H1 (cell line): ENCODE data around the gene GNG8. TPM values are rescaled to one million over a fixed set of nuclear protein-coding genes. Genes with fewer than 3 reads are reported as not detected.

Source experiments
- BCL11A ChIP-seq, 2 experiments: IDR thresholded peaks; one replicate each; pipeline ENCODE4 v1.6.1; 2011; ENCODE audit warnings: low read depth in 2 of 2, low read length in 2 of 2, mild to moderate bottlenecking in 2 of 2
- CBX8 ChIP-seq: fragments of 300-800, 300-1000 bp; sonication (generic); IDR thresholded peaks from 2 replicates; pipeline ENCODE4 v1.7.1; 2016; ENCODE audit warnings: low read depth, low read length, borderline replicate concordance
- EGR1 ChIP-seq: IDR thresholded peaks from 2 replicates; pipeline ENCODE4 v1.6.1; 2011; ENCODE audit warnings: low read depth, low read length, borderline replicate concordance
- EP300 ChIP-seq, 2 experiments: IDR thresholded peaks; 1 replicate in 1 of 2; 2 replicates in 1 of 2; pipeline ENCODE4 v1.6.1; 2011 to 2012; ENCODE audit warnings: low read depth in 2 of 2, low read length in 2 of 2, mild to moderate bottlenecking in 2 of 2, borderline replicate concordance in 1 of 2, inconsistent platforms in 1 of 2, moderate library complexity in 1 of 2
- GABPA ChIP-seq: IDR thresholded peaks from 2 replicates; pipeline ENCODE4 v1.6.1; 2011; ENCODE audit warnings: mild to moderate bottlenecking, low read length, moderate library complexity, borderline replicate concordance; ENCODE audit not compliant: insufficient read depth
- POLR2AphosphoS5 ChIP-seq: IDR thresholded peaks from 2 replicates; pipeline ENCODE4 v1.6.1; 2011; ENCODE audit warnings: low read depth, low read length
- SRF ChIP-seq: IDR thresholded peaks from 2 replicates; pipeline ENCODE4 v1.6.1; 2011; ENCODE audit warnings: mild to moderate bottlenecking, low read depth, low read length, moderate library complexity
- polyA plus RNA-seq, 7 experiments: library from polyadenylated mRNA; depleted of rRNA in 3 of 7; stranded (reverse) in 5 of 7; unstranded in 2 of 7; fragments of >200 nt in 5 of 7; fragments of 200-250 nt in 2 of 7; gene quantifications; 1 replicate in 5 of 7; 2 replicates in 1 of 7; 4 replicates in 1 of 7; pipeline versions ENCODE4 v1.2.1 to v1.2.3, GENCODE V29; 2011 to 2013; ENCODE audit warnings: missing spikeins in 2 of 7, mixed read lengths in 2 of 7
- total RNA-seq: library from RNA; stranded (reverse); fragmentation: NEBNext Ultra II Directional; extraction: Animal tissue kit (Norgen Biotek cat#: 25700); gene quantifications from 2 replicates; pipeline ENCODE4 v1.2.1, GENCODE V29; 2021
- TF ChIP-seq, protein P1 (sequence below): fragments of 300-600 bp; sonication (generic); IDR thresholded peaks from 2 replicates; pipeline ENCODE4 v1.7.1; 2012; ENCODE audit warnings: low read length, moderate library complexity, mild to moderate bottlenecking, inconsistent platforms; ENCODE audit not compliant: insufficient replicate concordance

GNG8 gene
- total and polyA plus RNA-seq, 2 of the 8 experiments (the other 6 are each of a cell fraction or from before 2014, with no cell fraction given), result not detected

DNA sequence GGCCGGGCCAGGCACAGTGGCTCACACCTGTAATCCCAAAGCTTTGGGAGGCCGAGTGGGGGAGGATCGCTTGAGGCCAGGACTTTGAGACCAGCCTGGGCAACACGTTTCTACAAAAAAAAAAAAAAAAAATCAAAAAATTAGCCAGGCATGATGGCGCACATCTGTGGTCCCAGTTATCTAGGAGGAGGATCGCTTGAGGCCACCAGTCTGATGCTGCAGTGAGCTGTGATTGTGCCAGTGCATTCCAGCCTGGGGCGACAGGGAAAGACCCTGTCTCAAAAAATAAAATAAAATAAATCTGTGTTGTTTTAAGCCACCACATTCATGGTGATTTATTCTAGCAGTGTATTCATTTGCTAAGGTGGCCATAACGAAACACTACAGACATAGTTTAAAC is 29.1 kb upstream of the GNG8 start (continued):
- TF ChIP-seq, protein P1, sequence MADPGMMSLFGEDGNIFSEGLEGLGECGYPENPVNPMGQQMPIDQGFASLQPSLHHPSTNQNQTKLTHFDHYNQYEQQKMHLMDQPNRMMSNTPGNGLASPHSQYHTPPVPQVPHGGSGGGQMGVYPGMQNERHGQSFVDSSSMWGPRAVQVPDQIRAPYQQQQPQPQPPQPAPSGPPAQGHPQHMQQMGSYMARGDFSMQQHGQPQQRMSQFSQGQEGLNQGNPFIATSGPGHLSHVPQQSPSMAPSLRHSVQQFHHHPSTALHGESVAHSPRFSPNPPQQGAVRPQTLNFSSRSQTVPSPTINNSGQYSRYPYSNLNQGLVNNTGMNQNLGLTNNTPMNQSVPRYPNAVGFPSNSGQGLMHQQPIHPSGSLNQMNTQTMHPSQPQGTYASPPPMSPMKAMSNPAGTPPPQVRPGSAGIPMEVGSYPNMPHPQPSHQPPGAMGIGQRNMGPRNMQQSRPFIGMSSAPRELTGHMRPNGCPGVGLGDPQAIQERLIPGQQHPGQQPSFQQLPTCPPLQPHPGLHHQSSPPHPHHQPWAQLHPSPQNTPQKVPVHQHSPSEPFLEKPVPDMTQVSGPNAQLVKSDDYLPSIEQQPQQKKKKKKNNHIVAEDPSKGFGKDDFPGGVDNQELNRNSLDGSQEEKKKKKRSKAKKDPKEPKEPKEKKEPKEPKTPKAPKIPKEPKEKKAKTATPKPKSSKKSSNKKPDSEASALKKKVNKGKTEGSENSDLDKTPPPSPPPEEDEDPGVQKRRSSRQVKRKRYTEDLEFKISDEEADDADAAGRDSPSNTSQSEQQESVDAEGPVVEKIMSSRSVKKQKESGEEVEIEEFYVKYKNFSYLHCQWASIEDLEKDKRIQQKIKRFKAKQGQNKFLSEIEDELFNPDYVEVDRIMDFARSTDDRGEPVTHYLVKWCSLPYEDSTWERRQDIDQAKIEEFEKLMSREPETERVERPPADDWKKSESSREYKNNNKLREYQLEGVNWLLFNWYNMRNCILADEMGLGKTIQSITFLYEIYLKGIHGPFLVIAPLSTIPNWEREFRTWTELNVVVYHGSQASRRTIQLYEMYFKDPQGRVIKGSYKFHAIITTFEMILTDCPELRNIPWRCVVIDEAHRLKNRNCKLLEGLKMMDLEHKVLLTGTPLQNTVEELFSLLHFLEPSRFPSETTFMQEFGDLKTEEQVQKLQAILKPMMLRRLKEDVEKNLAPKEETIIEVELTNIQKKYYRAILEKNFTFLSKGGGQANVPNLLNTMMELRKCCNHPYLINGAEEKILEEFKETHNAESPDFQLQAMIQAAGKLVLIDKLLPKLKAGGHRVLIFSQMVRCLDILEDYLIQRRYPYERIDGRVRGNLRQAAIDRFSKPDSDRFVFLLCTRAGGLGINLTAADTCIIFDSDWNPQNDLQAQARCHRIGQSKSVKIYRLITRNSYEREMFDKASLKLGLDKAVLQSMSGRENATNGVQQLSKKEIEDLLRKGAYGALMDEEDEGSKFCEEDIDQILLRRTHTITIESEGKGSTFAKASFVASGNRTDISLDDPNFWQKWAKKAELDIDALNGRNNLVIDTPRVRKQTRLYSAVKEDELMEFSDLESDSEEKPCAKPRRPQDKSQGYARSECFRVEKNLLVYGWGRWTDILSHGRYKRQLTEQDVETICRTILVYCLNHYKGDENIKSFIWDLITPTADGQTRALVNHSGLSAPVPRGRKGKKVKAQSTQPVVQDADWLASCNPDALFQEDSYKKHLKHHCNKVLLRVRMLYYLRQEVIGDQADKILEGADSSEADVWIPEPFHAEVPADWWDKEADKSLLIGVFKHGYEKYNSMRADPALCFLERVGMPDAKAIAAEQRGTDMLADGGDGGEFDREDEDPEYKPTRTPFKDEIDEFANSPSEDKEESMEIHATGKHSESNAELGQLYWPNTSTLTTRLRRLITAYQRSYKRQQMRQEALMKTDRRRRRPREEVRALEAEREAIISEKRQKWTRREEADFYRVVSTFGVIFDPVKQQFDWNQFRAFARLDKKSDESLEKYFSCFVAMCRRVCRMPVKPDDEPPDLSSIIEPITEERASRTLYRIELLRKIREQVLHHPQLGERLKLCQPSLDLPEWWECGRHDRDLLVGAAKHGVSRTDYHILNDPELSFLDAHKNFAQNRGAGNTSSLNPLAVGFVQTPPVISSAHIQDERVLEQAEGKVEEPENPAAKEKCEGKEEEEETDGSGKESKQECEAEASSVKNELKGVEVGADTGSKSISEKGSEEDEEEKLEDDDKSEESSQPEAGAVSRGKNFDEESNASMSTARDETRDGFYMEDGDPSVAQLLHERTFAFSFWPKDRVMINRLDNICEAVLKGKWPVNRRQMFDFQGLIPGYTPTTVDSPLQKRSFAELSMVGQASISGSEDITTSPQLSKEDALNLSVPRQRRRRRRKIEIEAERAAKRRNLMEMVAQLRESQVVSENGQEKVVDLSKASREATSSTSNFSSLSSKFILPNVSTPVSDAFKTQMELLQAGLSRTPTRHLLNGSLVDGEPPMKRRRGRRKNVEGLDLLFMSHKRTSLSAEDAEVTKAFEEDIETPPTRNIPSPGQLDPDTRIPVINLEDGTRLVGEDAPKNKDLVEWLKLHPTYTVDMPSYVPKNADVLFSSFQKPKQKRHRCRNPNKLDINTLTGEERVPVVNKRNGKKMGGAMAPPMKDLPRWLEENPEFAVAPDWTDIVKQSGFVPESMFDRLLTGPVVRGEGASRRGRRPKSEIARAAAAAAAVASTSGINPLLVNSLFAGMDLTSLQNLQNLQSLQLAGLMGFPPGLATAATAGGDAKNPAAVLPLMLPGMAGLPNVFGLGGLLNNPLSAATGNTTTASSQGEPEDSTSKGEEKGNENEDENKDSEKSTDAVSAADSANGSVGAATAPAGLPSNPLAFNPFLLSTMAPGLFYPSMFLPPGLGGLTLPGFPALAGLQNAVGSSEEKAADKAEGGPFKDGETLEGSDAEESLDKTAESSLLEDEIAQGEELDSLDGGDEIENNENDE, result no peak
- TF ChIP-seq CBX8 (no peak), BCL11A (IDR thresholded peaks at IDR 0.05; ENCODE audit: low read depth in 2 of 2, low read length in 2 of 2) (no peak), EP300 (IDR thresholded peaks at IDR 0.05; ENCODE audit: borderline replicate concordance in 1 of 2, low read depth in 2 of 2, low read length in 2 of 2) (no peak), GABPA (no peak), POLR2AphosphoS5 (no peak), EGR1 (no peak), SRF (no peak)
- TF ChIP-seq, all 59 proteins: peak for 0
